MM.1S (cell line): ENCODE results near the gene LTO1.

Source experiments
- CTCF ChIP-seq: fragments of 300-600 bp; sonication (generic); IDR thresholded peaks from 2 replicates; pipeline ENCODE4 v1.5.1; 2016; ENCODE audit warnings: antibody characterized with exemption, low read length, mixed read lengths
- EZH2 ChIP-seq: fragments of 300-600 bp; sonication (generic); optimal IDR thresholded peaks from 2 replicates; pipeline ENCODE3; 2017; ENCODE audit warnings: low read depth, mild to moderate bottlenecking, antibody characterized with exemption, low read length, mixed read lengths

- no peak for TF ChIP-seq CTCF
- no peak for TF ChIP-seq EZH2
Measured at GRCh38 chr11:69618237-69618636, 56.9 kb downstream of the LTO1 start.
